Suprapubic skin (tissue), 4 donors: ENCODE measurements around the gene CASKIN1. TPM values are rescaled to one million over a fixed set of nuclear protein-coding genes. Genes with fewer than 3 reads are reported as not detected.

Experiments
- DNase-seq, 2 donors: peaks; one replicate each; pipeline ENCODE4 v3.0.0-alpha.2; 2019; ENCODE audit warnings: low spot score in 2 of 2
- H3K27ac ChIP-seq: fragments of 200-600 bp; sonication (generic); one replicate; pipeline ENCODE4 v1.5.1; 2019
- H3K27me3 ChIP-seq: fragments of 200-600 bp; sonication (generic); one replicate; pipeline ENCODE4 v1.5.1; 2019
- H3K36me3 ChIP-seq: fragments of 200-600 bp; sonication (generic); one replicate; pipeline ENCODE4 v1.5.1; 2019
- H3K4me1 ChIP-seq: fragments of 200-600 bp; sonication (generic); one replicate; pipeline ENCODE4 v1.5.1; 2019
- H3K4me3 ChIP-seq: fragments of 200-600 bp; sonication (generic); one replicate; pipeline ENCODE4 v1.5.1; 2019; ENCODE audit warnings: mild to moderate bottlenecking
- H3K9me3 ChIP-seq: fragments of 200-600 bp; sonication (generic); one replicate; pipeline ENCODE4 v1.5.1; 2019
- CTCF ChIP-seq, 2 donors: fragments of 200-600 bp in 1 of 2; fragments of 450-650 bp in 1 of 2; sonication (generic) in 1 of 2; IDR thresholded peaks; one replicate each; pipeline ENCODE4 v1.5.1; 2016 to 2019; ENCODE audit warnings: antibody characterized with exemption in 2 of 2, mild to moderate bottlenecking in 1 of 2, moderate library complexity in 1 of 2
- EP300 ChIP-seq: sonication (generic); formaldehyde crosslinking; IDR thresholded peaks from one replicate; pipeline ENCODE4 v1.6.1; 2017; ENCODE audit warnings: antibody characterized with exemption
- POLR2A ChIP-seq, 2 donors: fragments of 450-650 bp; IDR thresholded peaks; one replicate each; pipeline ENCODE4 v1.6.1; 2017; ENCODE audit warnings: antibody characterized with exemption in 2 of 2, mild to moderate bottlenecking in 2 of 2, moderate library complexity in 2 of 2
- POLR2AphosphoS5 ChIP-seq, 3 donors: sonication (generic); formaldehyde crosslinking; IDR thresholded peaks; one replicate each; pipeline ENCODE4 v1.6.1; 2017; ENCODE audit warnings: antibody characterized with exemption in 3 of 3
- WGBS: methylation state at CpG from one replicate; pipeline ENCODE4 v1.1.5; 2018; 5-methylcytosine and 5-hydroxymethylcytosine counted together
- total RNA-seq, 4 donors: library from RNA; depleted of rRNA; stranded (reverse); fragments of >200 nt; gene quantifications; one replicate each; pipeline ENCODE4 v1.1.0, GENCODE V29; 2016

Gene CASKIN1
- total RNA-seq, 4 donors from 2014 or later: 0.49 to 1.5 (median 0.78) TPM

GRCh38 chr16:2210386-2211365 lies 14.3 kb upstream of the CASKIN1 start, which contains the start of gene BRICD5:
Gene BRICD5 (minus strand): TSS chr16:2210863. CDS start chr16:2210833, 30 bp downstream.
- Histone ChIP-seq H3K4me1 (peaks cover 46% of the 10 kb centered on the region), H3K36me3 (peaks cover 34% of the 10 kb centered on the region), H3K9me3 (no peaks in the 10 kb centered on the region), H3K27ac (peak within 1 kb of the TSS; percentile 44), H3K4me3 (no peak within 1 kb of the TSS), H3K27me3 (no peaks in the 10 kb centered on the region)
- TF ChIP-seq POLR2AphosphoS5 (IDR thresholded peaks at IDR 0.05): no peak
- no peak for TF ChIP-seq CTCF (IDR thresholded peaks at IDR 0.05)
- TF ChIP-seq POLR2A (IDR thresholded peaks at IDR 0.05): no peak
- TF ChIP-seq EP300: no peak
- no peak for DNase-seq
- WGBS: 70% methylated on average over 2 of the region's 24 CpGs

- no peak overlapping the region for H3K4me3 ChIP-seq
- no peaks in the 10 kb centered on the region for H3K27me3 ChIP-seq
- H3K36me3 ChIP-seq: peaks cover 34% of the 10 kb centered on the region
- H3K4me1 ChIP-seq: peaks cover 43% of the 10 kb centered on the region
- H3K27ac ChIP-seq: no peak overlapping the region
- no peaks in the 10 kb centered on the region for H3K9me3 ChIP-seq
- TF ChIP-seq CTCF (IDR thresholded peaks at IDR 0.05) (no peak), POLR2AphosphoS5 (IDR thresholded peaks at IDR 0.05) (no peak), POLR2A (IDR thresholded peaks at IDR 0.05) (no peak), EP300 (no peak)
- DNase-seq: no peak
- 100% methylated on average over 2 of the region's 17 CpGs for WGBS
Measured at GRCh38 chr16:2210009-2210332, 13.6 kb upstream of the CASKIN1 start.

GRCh38 chr16:2209258-2210008 lies 13.0 kb upstream of the CASKIN1 start:
- Histone ChIP-seq H3K27me3 (no peaks in the 10 kb centered on the region), H3K4me1 (peaks cover 48% of the 10 kb centered on the region), H3K36me3 (peaks cover 34% of the 10 kb centered on the region), H3K27ac (no peak overlapping the region), H3K9me3 (no peaks in the 10 kb centered on the region), H3K4me3 (no peak overlapping the region)
- WGBS: 80% methylated on average over 19 of the region's 29 CpGs
- TF ChIP-seq POLR2AphosphoS5 (IDR thresholded peaks at IDR 0.05) (no peak), CTCF (IDR thresholded peaks at IDR 0.05) (no peak), POLR2A (IDR thresholded peaks at IDR 0.05) (no peak), EP300 (no peak)
- DNase-seq: no peak

- TF ChIP-seq POLR2A (IDR thresholded peaks at IDR 0.05): no peak
- no peak for TF ChIP-seq CTCF (IDR thresholded peaks at IDR 0.05)
- TF ChIP-seq POLR2AphosphoS5 (IDR thresholded peaks at IDR 0.05): no peak
- no peak for TF ChIP-seq EP300
- H3K36me3 ChIP-seq: peaks cover 34% of the 10 kb centered on the region
- peaks cover 41% of the 10 kb centered on the region for H3K4me1 ChIP-seq
Measured at GRCh38 chr16:2208772-2209171, 12.4 kb upstream of the CASKIN1 start.

GRCh38 chr16:2208308-2208707 lies 11.9 kb upstream of the CASKIN1 start:
- TF ChIP-seq CTCF (IDR thresholded peaks at IDR 0.05) (no peak), EP300 (no peak), POLR2AphosphoS5 (IDR thresholded peaks at IDR 0.05) (no peak), POLR2A (IDR thresholded peaks at IDR 0.05) (no peak)
- no peaks in the 10 kb centered on the region for H3K27me3 ChIP-seq
- DNase-seq: no peak
- H3K36me3 ChIP-seq: peaks cover 34% of the 10 kb centered on the region
- H3K4me1 ChIP-seq: peaks cover 36% of the 10 kb centered on the region
- H3K9me3 ChIP-seq: no peaks in the 10 kb centered on the region
- no peak overlapping the region for H3K27ac ChIP-seq
- H3K4me3 ChIP-seq: no peak overlapping the region
- 85% methylated on average over 11 of the region's 23 CpGs for WGBS

More at GRCh38 chr16:2208772-2209171, 12.4 kb upstream of the CASKIN1 start:
- H3K27ac ChIP-seq: no peak overlapping the region
- H3K27me3 ChIP-seq: no peaks in the 10 kb centered on the region
- no peaks in the 10 kb centered on the region for H3K9me3 ChIP-seq
- no peak for DNase-seq
- H3K4me3 ChIP-seq: no peak overlapping the region
- WGBS: no CpG with 5 or more reads among the region's 9 CpGs
